Breast epithelium (tissue), 4 donors: Measurements from ENCODE around the gene SFSWAP. TPM values are rescaled to one million over a fixed set of nuclear protein-coding genes. Genes with fewer than 3 reads are reported as not detected.

ENCODE experiments used
- DNase-seq, 2 donors: peaks; one replicate each; pipeline ENCODE4 v3.0.0-alpha.2; 2019; ENCODE audit warnings: low spot score in 2 of 2
- H3K27ac ChIP-seq, 2 donors: fragments of 200-600 bp; sonication (generic) in 1 of 2; one replicate each; pipeline ENCODE4 v1.5.1; 2016 to 2019; ENCODE audit warnings: mild to moderate bottlenecking in 1 of 2
- H3K27me3 ChIP-seq, 2 donors: fragments of 200-600 bp; sonication (generic) in 1 of 2; one replicate each; pipeline versions ENCODE4 v1.5.1 to v1.6.0; 2017 to 2019; ENCODE audit warnings: control low read depth in 1 of 2, mild to moderate bottlenecking in 1 of 2
- H3K36me3 ChIP-seq: fragments of 200-600 bp; one replicate; pipeline ENCODE4 v1.5.1; 2019
- H3K4me1 ChIP-seq, 2 donors: fragments of 200-600 bp; sonication (generic); one replicate each; pipeline ENCODE4 v1.5.1; 2016 to 2019; ENCODE audit warnings: control low read depth in 1 of 2
- H3K4me3 ChIP-seq, 3 donors: fragments of 200-600 bp; sonication (generic); 1 replicate in 2 of 3; 2 replicates in 1 of 3; pipeline ENCODE4 v1.5.1; 2016 to 2019; ENCODE audit warnings: mild to moderate bottlenecking in 3 of 3, moderate library complexity in 2 of 3
- H3K9me3 ChIP-seq, 2 donors: fragments of 200-600 bp; sonication (generic) in 1 of 2; one replicate each; pipeline ENCODE4 v1.5.1; 2016 to 2019; ENCODE audit warnings: control low read depth in 1 of 2
- POLR2A ChIP-seq: fragments of 450-650 bp; IDR thresholded peaks from one replicate; pipeline ENCODE4 v1.6.1; 2016; ENCODE audit warnings: antibody characterized with exemption, mild to moderate bottlenecking, moderate library complexity
- POLR2AphosphoS5 ChIP-seq, 3 donors: sonication (generic); formaldehyde crosslinking; IDR thresholded peaks; one replicate each; pipeline ENCODE4 v1.6.1; 2017; ENCODE audit warnings: antibody characterized with exemption in 3 of 3
- intact Hi-C: fragments of 100-400 bp; cut with DNase I; formaldehyde crosslinking; loops from one replicate; pipeline ENCODE4 v1.15.1; 2023; ENCODE audit warnings: low total_unique reads
- total RNA-seq, 3 donors: library from RNA; depleted of rRNA; stranded (reverse); fragments of >200 nt; gene quantifications; one replicate each; pipeline ENCODE4 v1.1.0, GENCODE V29; 2016
- TF ChIP-seq, protein P1 (sequence below), 3 donors: fragments of 450-650 bp; IDR thresholded peaks; one replicate each; pipeline ENCODE4 v1.5.1; 2016 to 2017; ENCODE audit warnings: antibody characterized with exemption in 3 of 3, mild to moderate bottlenecking in 3 of 3, moderate library complexity in 3 of 3

Gene SFSWAP
- total RNA-seq, 3 donors from 2014 or later: 34.9 to 54.7 (median 49.8) TPM

- Histone ChIP-seq H3K27ac (no peak overlapping the region), H3K4me1 (no peaks in the 10 kb centered on the region), H3K4me3 (no peak overlapping the region), H3K27me3 (no peaks in the 10 kb centered on the region), H3K9me3 (no peaks in the 10 kb centered on the region), H3K36me3 (no peaks in the 10 kb centered on the region)
- TF ChIP-seq POLR2AphosphoS5 (IDR thresholded peaks at IDR 0.05): no peak
- intact Hi-C loops: no loop called here
- no peak for DNase-seq
These were observed 131.3 kb downstream of the SFSWAP start for GRCh38 chr12:131842169-131842568.

- intact Hi-C loops: no loop called here
- Histone ChIP-seq H3K4me3 (no peak overlapping the region), H3K4me1 (no peaks in the 10 kb centered on the region), H3K9me3 (no peaks in the 10 kb centered on the region), H3K36me3 (no peaks in the 10 kb centered on the region), H3K27me3 (no peaks in the 10 kb centered on the region), H3K27ac (no peak overlapping the region)
- no peak for DNase-seq
- TF ChIP-seq POLR2AphosphoS5 (IDR thresholded peaks at IDR 0.05): no peak
- TF ChIP-seq, protein P1, sequence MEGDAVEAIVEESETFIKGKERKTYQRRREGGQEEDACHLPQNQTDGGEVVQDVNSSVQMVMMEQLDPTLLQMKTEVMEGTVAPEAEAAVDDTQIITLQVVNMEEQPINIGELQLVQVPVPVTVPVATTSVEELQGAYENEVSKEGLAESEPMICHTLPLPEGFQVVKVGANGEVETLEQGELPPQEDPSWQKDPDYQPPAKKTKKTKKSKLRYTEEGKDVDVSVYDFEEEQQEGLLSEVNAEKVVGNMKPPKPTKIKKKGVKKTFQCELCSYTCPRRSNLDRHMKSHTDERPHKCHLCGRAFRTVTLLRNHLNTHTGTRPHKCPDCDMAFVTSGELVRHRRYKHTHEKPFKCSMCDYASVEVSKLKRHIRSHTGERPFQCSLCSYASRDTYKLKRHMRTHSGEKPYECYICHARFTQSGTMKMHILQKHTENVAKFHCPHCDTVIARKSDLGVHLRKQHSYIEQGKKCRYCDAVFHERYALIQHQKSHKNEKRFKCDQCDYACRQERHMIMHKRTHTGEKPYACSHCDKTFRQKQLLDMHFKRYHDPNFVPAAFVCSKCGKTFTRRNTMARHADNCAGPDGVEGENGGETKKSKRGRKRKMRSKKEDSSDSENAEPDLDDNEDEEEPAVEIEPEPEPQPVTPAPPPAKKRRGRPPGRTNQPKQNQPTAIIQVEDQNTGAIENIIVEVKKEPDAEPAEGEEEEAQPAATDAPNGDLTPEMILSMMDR (IDR thresholded peaks at IDR 0.05): no peak
- no peak for TF ChIP-seq POLR2A
These were observed 132.6 kb downstream of the SFSWAP start for GRCh38 chr12:131843527-131843926.

GRCh38 chr12:131844140-131844539 lies 133.2 kb downstream of the SFSWAP start:
- no peak for DNase-seq
- intact Hi-C loops: no loop called here
- Histone ChIP-seq H3K27me3 (no peaks in the 10 kb centered on the region), H3K36me3 (no peaks in the 10 kb centered on the region), H3K27ac (no peak overlapping the region), H3K4me1 (no peaks in the 10 kb centered on the region), H3K9me3 (no peaks in the 10 kb centered on the region), H3K4me3 (no peak overlapping the region)
- TF ChIP-seq, protein P1 (IDR thresholded peaks at IDR 0.05): no peak
- TF ChIP-seq POLR2AphosphoS5 (IDR thresholded peaks at IDR 0.05) (no peak), POLR2A (no peak)

DNA sequence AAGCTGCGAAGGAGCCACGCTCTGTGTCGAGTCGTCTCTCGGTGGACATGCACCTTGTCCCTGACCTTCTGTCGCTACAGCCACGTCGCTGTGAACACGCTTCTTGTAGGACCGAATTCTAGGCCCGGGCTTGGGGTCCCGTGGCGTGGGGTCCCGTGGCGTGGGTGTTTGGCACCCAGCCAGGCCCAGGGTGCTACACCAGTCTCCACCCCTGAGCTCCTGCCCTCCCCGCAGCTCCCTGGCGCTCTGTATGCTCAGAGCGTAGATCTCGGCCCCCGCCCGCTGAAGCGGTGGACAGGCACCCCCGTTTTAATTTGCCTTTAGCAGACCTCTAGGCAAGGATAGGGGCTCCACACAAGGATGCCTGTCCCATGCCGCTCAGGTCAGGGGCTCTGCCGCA lies 133.8 kb downstream of the SFSWAP start:
- Histone ChIP-seq H3K27ac (no peak overlapping the region), H3K27me3 (no peaks in the 10 kb centered on the region), H3K36me3 (no peaks in the 10 kb centered on the region), H3K4me3 (no peak overlapping the region), H3K9me3 (no peaks in the 10 kb centered on the region), H3K4me1 (no peaks in the 10 kb centered on the region)
- DNase-seq: no peak
- intact Hi-C loops: no loop called here
- TF ChIP-seq, protein P1 (IDR thresholded peaks at IDR 0.05): no peak
- TF ChIP-seq POLR2A (no peak), POLR2AphosphoS5 (IDR thresholded peaks at IDR 0.05) (no peak)

- Histone ChIP-seq H3K9me3 (no peaks in the 10 kb centered on the region), H3K4me3 (no peak overlapping the region), H3K4me1 (no peaks in the 10 kb centered on the region), H3K27ac (no peak overlapping the region), H3K27me3 (no peaks in the 10 kb centered on the region), H3K36me3 (no peaks in the 10 kb centered on the region)
- intact Hi-C loops: no loop called here
- DNase-seq: no peak
- no peak for TF ChIP-seq POLR2AphosphoS5 (IDR thresholded peaks at IDR 0.05)
- TF ChIP-seq, protein P1 (IDR thresholded peaks at IDR 0.05): no peak
- TF ChIP-seq POLR2A: no peak
These were observed 134.2 kb downstream of the SFSWAP start for GRCh38 chr12:131845121-131845520.

- intact Hi-C loops: no loop called here
- no peak for TF ChIP-seq POLR2AphosphoS5 (IDR thresholded peaks at IDR 0.05)
- TF ChIP-seq, protein P1 (IDR thresholded peaks at IDR 0.05): no peak
- no peak for TF ChIP-seq POLR2A
These were observed 136.6 kb downstream of the SFSWAP start for GRCh38 chr12:131847456-131847855.

More at GRCh38 chr12:131847456-131847855, 136.6 kb downstream of the SFSWAP start:
- Histone ChIP-seq H3K4me3 (no peak overlapping the region), H3K9me3 (no peaks in the 10 kb centered on the region), H3K4me1 (no peaks in the 10 kb centered on the region), H3K27me3 (peaks cover 0 to under 1% of the 10 kb centered on the region in 2 donors), H3K27ac (no peak overlapping the region), H3K36me3 (no peaks in the 10 kb centered on the region)
- no peak for DNase-seq
